ENCODE results near the gene PCDH15. TPM values are rescaled to one million over a fixed set of nuclear protein-coding genes. Genes with fewer than 3 reads are reported as not detected.

PCDH15 gene
- polyA plus RNA-seq, 1 experiment = not detected

DNA sequence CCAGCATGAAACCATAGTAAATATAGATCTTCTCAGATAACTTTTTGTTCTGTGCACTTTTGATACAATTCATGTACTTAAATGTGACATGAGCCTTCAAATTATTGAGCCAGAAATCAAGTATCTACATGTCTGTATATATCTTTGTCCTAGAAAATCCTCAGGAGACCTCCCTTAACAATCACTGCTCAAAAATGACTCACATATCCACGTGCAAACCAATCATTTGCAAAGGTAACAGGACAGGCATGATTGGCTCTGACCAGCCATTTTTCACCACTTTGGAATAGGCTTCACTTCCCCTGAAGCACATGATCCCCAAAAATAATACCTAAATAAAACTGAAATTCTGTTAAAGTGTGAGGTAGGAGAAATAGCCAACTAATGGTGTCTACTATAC is 902.5 kb downstream of the PCDH15 start:
- Histone ChIP-seq H3K27ac (ENCODE audit: low read depth, low read length) (no peak overlapping the region), H3K9me3 (ENCODE audit: control insufficient read depth, insufficient read depth, low read length) (no peaks in the 10 kb centered on the region), H3K27me3 (ENCODE audit: control insufficient read depth, insufficient read depth, low read length) (no peaks in the 10 kb centered on the region), H3K4me3 (ENCODE audit: low read depth, low read length) (no peak overlapping the region)
- POLR2A ChIA-PET = no interaction called here
- CTCF ChIA-PET = no interaction called here
- DNase-seq (ENCODE audit: low read depth, low spot score) = no peak
- TF ChIP-seq, protein P1, sequence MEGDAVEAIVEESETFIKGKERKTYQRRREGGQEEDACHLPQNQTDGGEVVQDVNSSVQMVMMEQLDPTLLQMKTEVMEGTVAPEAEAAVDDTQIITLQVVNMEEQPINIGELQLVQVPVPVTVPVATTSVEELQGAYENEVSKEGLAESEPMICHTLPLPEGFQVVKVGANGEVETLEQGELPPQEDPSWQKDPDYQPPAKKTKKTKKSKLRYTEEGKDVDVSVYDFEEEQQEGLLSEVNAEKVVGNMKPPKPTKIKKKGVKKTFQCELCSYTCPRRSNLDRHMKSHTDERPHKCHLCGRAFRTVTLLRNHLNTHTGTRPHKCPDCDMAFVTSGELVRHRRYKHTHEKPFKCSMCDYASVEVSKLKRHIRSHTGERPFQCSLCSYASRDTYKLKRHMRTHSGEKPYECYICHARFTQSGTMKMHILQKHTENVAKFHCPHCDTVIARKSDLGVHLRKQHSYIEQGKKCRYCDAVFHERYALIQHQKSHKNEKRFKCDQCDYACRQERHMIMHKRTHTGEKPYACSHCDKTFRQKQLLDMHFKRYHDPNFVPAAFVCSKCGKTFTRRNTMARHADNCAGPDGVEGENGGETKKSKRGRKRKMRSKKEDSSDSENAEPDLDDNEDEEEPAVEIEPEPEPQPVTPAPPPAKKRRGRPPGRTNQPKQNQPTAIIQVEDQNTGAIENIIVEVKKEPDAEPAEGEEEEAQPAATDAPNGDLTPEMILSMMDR (IDR thresholded peaks at IDR 0.05; ENCODE audit: low read depth, low read length) = no peak

- CTCF ChIA-PET = no interaction called here
- no peak overlapping the region for H3K27ac ChIP-seq (ENCODE audit: low read depth, low read length)
- POLR2A ChIA-PET = no interaction called here
Measured at GRCh38 chr10:53894145-53894544, 906.9 kb downstream of the PCDH15 start.

GRCh38 chr10:53893061-53893460 is 908.0 kb downstream of the PCDH15 start:
- H3K27me3 ChIP-seq (ENCODE audit: control insufficient read depth, insufficient read depth, low read length) = no peaks in the 10 kb centered on the region
- no peak overlapping the region for H3K27ac ChIP-seq (ENCODE audit: low read depth, low read length)
- POLR2A ChIA-PET = no interaction called here
- TF ChIP-seq, protein P1 (IDR thresholded peaks at IDR 0.05; ENCODE audit: low read depth, low read length) = no peak
- no peak overlapping the region for H3K4me3 ChIP-seq (ENCODE audit: low read depth, low read length)
- no peak for DNase-seq (ENCODE audit: low read depth, low spot score)
- CTCF ChIA-PET = no interaction called here
- H3K9me3 ChIP-seq (ENCODE audit: control insufficient read depth, insufficient read depth, low read length) = no peaks in the 10 kb centered on the region

More at GRCh38 chr10:53894145-53894544, 906.9 kb downstream of the PCDH15 start:
- DNase-seq (ENCODE audit: low read depth, low spot score) = no peak
- Histone ChIP-seq H3K4me3 (ENCODE audit: low read depth, low read length) (no peak overlapping the region), H3K27me3 (ENCODE audit: control insufficient read depth, insufficient read depth, low read length) (no peaks in the 10 kb centered on the region), H3K9me3 (ENCODE audit: control insufficient read depth, insufficient read depth, low read length) (no peaks in the 10 kb centered on the region)
- TF ChIP-seq, protein P1 (IDR thresholded peaks at IDR 0.05; ENCODE audit: low read depth, low read length) = no peak

GRCh38 chr10:53886325-53887300 is 914.4 kb downstream of the PCDH15 start:
- no peak overlapping the region for H3K27ac ChIP-seq (ENCODE audit: low read depth, low read length)
- H3K4me3 ChIP-seq (ENCODE audit: low read depth, low read length) = no peak overlapping the region
- CTCF ChIA-PET = no interaction called here
- no peak for DNase-seq (ENCODE audit: low read depth, low spot score)
- no peaks in the 10 kb centered on the region for H3K27me3 ChIP-seq (ENCODE audit: control insufficient read depth, insufficient read depth, low read length)
- no peaks in the 10 kb centered on the region; the same call in 1 of the 2 replicates for H3K9me3 ChIP-seq (ENCODE audit: control insufficient read depth, insufficient read depth, low read length)
- POLR2A ChIA-PET = no interaction called here
- TF ChIP-seq, protein P1 (IDR thresholded peaks at IDR 0.05; ENCODE audit: low read depth, low read length) = no peak

DNA sequence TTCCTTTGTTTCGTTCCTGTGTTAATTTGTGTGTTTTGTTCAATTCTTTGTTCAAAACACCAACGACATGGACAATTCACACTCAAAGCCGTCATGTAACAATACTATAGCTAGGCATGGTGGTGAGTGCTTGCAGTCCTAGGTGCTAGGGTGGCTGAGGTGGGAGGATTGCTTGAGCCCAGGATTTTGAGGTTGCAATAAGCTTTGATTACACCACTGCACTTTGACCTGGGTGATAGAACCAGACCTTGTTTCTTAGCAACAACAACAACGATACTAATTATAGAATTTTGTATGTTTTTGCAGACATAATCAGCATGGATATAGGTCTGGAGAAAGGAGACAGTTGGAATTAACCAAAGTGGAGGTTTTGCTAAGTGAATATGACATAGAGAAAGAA is 936.2 kb downstream of the PCDH15 start:
- no peak for DNase-seq (ENCODE audit: low read depth, low spot score)
- Histone ChIP-seq H3K4me3 (ENCODE audit: low read depth, low read length) (no peak overlapping the region), H3K9me3 (ENCODE audit: control insufficient read depth, insufficient read depth, low read length) (no peaks in the 10 kb centered on the region), H3K27ac (ENCODE audit: low read depth, low read length) (no peak overlapping the region), H3K27me3 (ENCODE audit: control insufficient read depth, insufficient read depth, low read length) (no peaks in the 10 kb centered on the region)
- ChIA-PET CTCF (no interaction called here), POLR2A (no interaction called here)
- TF ChIP-seq, protein P1 (IDR thresholded peaks at IDR 0.05; ENCODE audit: low read depth, low read length) = no peak

Data from AG04450 (cell line).